Measurements from ENCODE around the gene TLR9.

TLR9 gene

DNA sequence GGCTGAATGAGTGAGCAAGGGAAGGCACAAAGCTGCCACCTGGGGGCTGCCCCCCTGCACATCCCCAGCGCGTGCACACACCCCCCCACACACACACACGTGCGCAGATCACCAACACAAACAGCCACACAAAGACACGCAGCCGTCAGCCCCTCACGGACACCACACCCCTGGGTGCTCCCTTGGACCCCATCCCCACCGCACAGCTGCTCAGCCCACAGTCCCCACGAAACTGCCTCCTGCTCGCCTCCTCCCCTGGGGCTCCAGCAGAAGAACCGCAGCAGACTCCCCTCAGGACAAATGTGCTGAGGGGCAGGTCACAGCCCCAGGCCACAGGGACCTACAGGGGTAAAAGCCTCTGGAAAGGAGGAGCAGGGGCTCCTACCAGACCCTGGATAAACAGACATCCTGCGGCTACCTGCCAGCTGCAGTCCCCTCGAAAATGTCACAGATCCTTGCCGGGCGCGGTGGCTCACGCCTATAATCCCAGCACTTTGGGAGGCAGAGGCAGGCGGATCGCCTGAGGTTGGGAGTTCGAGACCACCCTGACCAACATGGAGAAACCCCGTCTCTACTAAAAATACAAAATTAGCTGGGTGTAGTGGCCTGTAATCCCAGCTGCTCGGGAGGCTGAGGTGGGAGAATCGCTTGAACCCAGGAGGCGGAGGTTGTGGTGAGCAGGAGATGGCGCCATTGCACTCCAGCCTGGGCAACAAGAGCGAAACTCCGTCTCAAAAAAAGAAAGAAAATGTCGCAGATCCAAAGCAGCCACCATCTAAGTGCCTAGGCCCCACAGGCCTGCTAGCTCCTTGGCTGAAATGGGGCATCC is 7.0 kb upstream of the TLR9 start:
- DNase-seq, result no peak

DNA sequence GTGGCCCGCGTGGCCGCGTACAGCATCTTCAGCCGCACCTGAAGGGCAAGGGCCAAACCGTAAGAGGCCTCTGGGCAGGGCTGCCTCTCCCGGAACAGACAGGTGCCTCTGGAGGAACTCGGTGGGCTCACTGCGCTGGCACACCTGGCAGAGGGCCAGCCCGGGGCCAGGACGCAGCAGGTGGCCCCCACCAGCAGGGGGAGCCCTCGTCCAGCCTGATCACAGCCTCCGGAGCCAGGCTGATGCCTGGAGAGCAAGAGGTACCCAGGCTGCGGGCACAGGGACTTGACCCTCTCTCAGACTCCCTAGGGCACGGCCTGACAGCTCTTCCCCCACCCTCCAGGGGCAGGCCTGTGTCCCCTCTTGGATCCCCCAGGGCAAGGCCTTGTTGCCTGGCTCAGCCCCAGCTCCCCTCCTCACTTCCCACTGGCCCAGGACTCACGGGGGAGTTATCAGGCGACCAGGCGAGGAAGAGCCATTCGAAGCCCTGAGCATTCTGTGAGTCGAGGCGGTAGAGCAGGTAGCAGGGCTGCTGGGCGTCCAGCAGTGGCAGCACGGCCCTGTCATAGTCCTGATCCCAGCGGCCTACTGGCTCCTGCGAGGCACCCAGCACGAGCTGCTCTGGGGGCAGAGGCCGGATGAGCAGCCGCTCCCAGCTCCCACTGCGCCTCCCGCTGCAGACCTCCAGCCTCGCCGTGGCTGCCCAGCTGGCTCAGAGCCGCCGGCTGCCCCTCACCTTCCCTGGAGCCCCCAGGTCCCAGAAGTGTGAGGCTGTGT is 6.2 kb upstream of the TLR9 start:
- DNase-seq, result no peak

DNA sequence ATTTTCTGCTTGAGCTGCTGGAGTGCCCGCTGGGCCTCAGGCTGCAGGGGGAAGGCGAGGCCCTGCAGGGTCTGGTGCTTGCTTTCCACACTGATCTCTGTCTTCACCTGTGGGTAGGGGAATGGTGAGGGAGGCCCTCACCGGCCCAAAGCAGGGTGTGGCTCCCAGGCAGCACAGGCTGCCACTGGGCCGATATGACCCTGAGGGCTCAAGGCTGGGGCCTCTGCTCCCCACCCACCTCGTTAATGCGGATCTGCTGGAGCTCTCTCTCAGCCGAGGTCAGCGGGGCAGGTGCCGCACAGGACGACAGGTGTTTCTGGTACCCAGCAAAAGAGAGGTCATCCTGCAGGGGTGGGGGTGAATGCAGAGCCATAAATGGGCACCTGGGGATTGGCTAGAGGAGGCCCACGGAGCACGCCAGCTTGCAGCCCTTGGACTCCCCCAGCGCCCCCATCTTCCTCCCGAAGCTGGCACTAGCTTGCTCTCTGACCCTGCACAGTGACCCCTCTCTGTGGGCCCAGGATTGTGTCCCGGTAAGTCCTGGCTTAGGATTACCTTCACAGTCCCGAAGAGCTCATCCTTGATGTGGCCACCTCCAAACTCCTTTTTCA is 5.5 kb upstream of the TLR9 start:
- no peak for DNase-seq

DNA sequence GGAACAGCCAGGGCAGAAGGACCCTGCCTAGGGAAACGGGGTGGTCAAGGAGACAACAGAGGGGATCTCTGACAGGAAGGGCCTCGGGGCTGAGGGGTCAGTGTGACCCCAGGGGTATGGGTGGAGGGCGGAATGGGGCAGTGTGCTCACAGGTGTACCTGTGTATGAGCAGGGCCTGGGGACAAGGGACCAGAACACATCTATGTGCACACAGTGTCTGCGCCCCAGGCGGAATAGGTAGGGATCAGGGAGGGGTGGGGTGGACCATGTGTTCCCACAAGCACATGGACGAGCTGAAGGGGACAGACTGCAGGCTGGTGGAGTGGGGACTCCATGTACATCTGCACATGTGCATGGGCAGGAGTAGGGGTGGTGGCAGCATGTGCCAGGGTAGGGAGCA is 5.0 kb upstream of the TLR9 start:
- no peak for DNase-seq

- DNase-seq, result no peak
Observed at GRCh38 chr3:52229656-52230055, 4.2 kb upstream of the TLR9 start.

- no peak for DNase-seq
Observed at GRCh38 chr3:52228751-52229291, 3.4 kb upstream of the TLR9 start.

GRCh38 chr3:52228266-52228665 is 2.8 kb upstream of the TLR9 start:
- no peak for DNase-seq

- no peak for DNase-seq
Observed at GRCh38 chr3:52227766-52228165, 2.3 kb upstream of the TLR9 start.

DNA sequence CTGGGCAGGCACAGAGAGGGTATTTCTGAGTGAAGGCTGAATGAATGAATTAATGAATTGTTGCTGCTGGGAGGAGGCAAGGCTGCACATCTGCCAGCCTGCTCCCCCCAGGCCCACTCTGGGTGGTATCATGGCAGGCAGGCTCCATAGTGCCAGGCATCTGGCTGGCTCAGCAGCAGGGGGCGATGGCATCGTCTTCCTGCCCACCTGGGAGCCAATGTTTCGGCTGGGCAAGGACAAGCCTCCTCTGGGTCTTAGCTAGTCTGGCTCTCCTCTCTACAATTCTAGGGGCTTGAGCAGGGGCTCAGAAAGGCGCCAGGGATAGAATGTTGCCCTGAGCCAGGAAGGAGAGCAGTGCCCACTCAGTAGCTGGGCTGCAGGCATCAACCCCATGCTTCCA is 1.7 kb upstream of the TLR9 start:
- no peak for DNase-seq

- no peak for DNase-seq
Observed at GRCh38 chr3:52226229-52226817, 878 bp upstream of the TLR9 start.

- DNase-seq, result no peak
Observed at GRCh38 chr3:52223449-52224408, 1.7 kb downstream of the TLR9 start.

GRCh38 chr3:52222319-52223221 is 2.9 kb downstream of the TLR9 start:
- DNase-seq, result no peak

DNA sequence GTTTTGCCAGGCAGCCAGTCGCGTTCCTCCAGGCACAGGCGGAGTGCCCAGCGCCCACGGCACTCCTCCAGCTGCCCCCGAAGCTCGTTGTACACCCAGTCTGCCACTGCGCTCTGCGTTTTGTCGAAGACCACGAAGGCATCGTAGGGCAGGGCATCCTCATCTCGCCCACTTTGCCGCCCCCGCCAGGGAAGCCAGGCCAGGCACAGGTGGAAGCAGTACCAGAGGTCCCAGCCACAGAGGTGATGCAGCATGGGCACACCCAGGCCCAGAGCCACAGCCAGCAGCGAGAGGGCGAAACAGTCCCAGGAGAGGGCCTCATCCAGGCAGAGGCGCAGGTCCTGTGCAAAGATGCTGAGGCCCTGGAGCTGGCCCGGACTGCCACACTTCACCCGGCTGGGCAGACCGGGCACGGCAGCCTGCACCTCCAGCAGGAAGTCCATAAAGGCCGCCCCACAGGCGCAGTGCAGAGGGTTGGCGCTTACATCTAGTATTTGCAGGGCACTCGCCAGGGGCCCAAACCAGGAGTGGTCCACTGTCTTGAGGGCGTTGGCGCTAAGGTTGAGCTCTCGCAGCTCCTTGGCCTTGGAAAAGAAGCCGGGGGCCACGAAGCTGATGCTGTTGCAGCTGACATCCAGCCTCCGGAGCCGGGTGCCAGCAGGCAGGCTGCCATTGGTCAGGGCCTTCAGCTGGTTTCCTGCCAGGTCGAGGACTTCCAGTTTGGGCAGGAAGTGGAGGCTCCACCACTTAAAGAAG is 3.7 kb downstream of the TLR9 start:
- no peak for DNase-seq

- DNase-seq, result no peak
Observed at GRCh38 chr3:52221141-52221562, 4.3 kb downstream of the TLR9 start.

DNA sequence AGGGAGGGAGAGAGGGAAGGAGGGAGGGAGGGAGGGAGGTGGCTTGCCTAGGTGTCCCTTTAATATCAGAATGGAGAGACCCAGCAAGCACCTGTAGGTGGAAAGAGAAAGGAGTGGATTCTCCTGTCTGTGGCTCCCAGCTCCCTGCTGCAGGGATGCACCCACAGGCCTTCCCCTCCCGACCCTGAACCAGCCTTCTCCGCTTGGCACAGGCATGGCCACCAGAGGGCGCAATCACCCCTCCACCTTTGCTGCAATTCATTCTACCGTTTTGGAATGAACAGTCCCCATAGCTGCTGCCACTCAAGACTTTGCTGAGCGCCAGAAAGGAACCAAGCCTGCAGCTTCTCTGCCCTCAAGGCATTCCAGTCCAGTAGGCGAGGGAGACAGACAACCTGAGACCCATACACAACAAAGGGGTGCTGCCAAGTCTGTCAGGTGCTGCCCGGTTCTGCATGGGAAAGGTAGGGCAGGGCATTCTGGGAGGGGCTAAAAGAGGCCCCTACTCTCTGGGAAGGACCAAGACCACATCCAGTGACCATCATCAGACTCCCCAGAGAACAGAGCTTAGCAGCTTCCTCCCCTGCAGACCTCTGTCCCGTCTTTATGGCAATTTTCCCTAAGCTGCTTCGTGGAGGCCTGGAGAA is 4.9 kb downstream of the TLR9 start:
- DNase-seq, result peak; percentile 39

- no peak for DNase-seq
Observed at GRCh38 chr3:52218937-52219650, 6.4 kb downstream of the TLR9 start.

DNA sequence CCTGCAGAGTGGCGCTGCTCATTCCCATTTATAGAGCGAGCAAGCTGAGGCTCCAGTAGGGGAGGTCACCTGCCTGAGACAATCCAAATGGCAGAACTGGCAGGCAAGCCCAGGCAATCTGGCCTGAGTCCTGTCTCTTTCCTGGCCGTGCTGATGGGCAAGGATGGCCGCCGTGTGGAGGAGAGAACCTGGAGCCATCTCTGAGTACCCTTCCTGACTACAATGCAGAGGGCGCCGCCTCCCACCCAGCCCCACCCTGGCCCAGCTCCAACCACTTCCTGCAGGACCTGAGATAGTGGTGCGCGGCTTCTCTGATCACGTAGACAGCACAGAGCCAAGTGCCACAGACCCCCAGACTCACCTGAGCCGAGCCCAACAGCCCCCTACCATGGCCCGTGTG is 7.0 kb downstream of the TLR9 start:
- DNase-seq, result no peak

DNA sequence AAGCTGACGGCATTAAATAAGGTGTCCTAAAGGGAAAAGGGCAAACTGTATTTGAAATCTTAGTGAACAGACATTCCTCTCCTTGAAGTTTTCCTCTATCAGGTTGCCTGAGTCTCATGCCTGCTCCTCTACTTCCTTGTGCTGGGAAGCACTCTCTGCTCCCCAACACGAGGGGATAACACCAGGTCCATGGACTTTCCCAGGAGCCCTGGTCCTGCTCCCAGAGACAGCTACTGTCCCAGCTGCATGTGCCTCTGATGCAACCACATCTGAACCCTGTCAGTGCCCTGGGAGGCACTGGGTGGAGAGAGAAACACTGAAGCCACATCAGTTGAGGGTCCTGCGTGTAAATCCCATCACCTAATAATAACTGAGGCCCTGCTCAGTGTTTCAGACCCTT is 7.4 kb downstream of the TLR9 start:
- DNase-seq, result no peak

GRCh38 chr3:52217409-52217805 is 8.0 kb downstream of the TLR9 start:
- DNase-seq, result no peak
